Measurements from ENCODE around the gene TMEM132C. TPM values are rescaled to one million over a fixed set of nuclear protein-coding genes. Genes with fewer than 3 reads are reported as not detected.
"Not testable (repeated sequence)": the region's sequence is repeated elsewhere in the genome, so short reads cannot be mapped to it uniquely, and the experiment has no call there.

The TMEM132C gene
- total RNA-seq, 1 donor from 2014 or later, result not detected

DNA sequence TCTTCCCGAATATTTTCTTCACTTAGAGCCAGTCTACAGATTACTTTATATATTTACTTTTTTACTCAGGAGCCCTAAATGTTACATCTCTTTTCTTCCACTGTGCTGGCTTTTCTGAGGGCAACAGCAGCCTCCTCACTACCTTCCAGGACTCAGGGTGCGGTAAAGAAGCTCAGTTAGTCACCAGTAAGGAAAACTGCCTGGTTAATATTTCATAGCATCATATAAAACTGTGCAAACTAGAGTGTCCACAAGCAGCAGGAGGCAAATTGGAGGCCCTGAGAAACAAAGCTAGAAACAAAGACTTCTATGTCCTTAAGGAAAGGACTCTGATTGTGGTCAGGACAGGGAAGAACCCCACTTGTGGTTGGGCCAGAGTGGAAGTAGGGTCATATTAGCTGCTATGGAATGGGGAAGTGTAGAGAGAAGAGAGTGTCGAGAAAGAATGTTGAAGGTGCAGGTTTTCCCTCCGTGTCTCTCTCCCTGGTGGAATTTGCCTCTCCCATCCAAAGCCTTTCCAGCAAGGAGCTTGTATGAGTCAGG, 336.7 kb downstream of the TMEM132C start:
- no peak for DNase-seq (ENCODE audit: extremely low read depth, low read depth, low spot score)

DNA sequence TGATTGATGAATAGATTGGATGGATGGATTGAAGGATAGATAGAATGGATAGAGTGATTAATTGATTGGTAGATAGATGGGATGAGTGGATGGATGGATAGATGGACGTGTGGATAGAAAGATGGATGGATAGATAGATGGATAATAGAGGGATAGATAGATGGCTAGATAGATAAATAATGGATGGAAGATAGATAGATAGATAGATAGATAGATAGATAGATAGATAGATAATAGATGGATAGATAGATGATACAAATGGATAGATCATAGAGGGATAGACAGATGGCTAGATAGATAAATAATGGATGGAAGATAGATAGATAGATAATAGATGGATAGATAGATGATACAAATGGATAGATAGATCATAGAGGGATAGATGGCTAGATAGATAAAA, 337.2 kb downstream of the TMEM132C start:
- not testable (repeated sequence) for DNase-seq (ENCODE audit: extremely low read depth, low read depth, low spot score)

DNA sequence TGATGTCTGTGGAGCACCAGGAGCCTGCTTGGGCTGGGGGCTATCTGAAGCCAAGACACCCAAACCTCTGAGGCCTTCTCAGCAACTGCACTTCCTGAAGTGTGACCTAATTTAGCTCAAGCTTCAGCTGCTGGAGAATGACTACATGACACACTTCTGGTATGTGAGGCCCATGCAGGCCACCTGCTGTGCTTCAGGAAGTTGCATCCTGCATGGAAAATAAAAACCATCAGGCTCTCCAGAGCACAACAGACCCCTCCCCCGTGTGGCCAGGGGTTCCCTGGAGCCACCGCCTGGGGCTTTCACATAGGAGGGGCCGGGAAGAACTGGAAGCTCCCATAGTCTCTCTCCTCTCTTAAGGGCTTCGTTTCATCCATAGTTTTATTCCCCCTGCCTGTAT, 339.1 kb downstream of the TMEM132C start:
- no peak for DNase-seq (ENCODE audit: extremely low read depth, low read depth, low spot score)

DNA sequence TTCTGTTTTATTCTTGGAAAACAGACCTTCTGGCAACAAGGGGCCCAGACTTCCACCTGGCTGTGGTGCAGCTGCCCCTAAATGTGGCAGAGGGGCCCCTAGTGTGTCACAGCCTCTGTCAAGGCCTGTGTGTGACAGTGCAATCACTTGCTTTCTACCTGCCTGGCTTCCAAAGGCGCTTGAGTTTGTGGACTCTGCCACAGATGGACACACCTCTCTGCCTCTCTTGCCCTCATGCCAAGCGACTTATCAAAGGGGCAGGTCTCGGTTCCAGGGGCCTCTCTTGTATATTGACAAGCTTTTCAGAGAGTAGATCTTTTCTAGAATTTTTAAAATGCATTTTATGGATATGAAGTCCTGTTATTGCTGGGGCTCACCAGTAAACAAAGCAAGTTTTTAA, 339.6 kb downstream of the TMEM132C start:
- DNase-seq (ENCODE audit: extremely low read depth, low read depth, low spot score), result no peak

DNA sequence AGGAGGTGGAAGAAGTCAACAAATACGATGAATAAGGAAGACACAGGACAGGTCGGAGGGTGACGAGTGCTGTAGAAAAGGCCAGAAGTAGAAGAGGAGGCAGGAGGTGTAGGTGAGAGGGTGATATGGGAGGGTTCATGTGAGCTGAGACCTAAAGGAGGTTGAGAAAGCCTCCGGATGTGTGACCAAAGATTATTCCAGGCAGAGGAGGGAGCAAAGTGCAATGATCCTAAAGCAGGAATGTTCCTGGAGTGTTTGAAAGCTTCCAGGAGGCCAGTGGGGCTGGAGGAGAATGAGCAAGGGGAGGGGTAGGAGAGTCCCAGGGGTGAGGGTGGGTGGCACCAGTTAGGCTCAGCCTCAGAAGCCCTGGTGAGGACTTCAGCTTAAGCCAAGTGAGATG, 340.0 kb downstream of the TMEM132C start:
- no peak for DNase-seq (ENCODE audit: extremely low read depth, low read depth, low spot score)

DNA sequence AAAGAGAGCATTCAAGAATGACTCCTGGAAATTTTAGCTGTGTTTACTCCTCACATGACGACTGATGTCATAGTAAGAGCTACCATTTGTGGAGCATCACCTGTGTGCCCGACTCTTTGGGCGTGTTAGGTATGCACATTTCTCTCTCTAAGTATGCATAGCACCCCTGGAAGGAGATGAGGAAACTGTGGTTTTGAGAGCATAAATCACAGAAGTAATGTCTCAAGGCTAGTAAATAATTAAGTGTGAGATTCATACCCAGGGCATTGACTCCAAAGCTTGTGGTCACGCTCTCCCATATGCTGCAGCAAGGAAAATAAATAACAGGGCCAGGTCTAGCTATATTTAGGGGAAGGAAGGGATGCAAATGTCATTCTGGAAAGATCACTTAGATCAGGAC, 340.7 kb downstream of the TMEM132C start:
- DNase-seq (ENCODE audit: extremely low read depth, low read depth, low spot score), result no peak

DNA sequence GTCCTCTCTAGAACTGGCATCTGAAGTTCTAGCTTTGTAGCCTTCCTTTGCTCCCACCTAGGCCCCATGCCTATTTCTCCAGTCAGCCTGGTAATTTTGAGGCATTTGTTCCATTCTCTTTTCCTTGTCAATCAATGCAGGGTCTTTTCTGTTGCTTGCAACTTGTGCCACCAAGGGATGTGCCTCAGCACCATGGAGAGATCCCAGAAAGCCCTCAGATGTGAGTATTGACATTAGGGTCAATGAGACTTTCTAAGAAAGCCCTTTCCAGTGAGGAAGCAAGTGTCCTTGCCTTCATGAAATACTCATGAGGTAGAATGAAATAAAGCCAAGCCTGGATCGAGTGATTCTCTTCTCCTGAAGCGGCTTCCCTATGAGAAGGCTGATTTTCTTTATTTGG, 342.9 kb downstream of the TMEM132C start:
- DNase-seq (ENCODE audit: extremely low read depth, low read depth, low spot score), result no peak

DNA sequence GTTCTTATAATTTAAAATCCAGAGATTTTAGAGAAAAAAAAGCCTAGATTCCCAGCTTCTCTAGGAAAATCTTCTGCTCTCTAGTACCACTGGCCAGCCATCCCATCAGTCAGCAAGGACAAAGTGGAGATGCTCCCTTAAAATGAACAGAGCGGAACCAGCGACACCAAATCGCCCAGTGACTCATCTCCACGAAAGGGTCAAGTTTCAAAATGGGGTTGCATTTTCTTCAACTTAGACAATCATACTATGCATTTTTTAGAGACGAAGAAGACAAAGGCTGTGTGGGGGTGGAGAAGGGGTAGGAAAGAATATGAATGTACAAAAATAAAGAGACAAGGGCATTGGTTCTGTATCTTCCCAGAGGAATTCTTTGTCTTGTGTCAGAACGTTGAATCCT, 344.8 kb downstream of the TMEM132C start:
- DNase-seq (ENCODE audit: extremely low read depth, low read depth, low spot score), result no peak

DNA sequence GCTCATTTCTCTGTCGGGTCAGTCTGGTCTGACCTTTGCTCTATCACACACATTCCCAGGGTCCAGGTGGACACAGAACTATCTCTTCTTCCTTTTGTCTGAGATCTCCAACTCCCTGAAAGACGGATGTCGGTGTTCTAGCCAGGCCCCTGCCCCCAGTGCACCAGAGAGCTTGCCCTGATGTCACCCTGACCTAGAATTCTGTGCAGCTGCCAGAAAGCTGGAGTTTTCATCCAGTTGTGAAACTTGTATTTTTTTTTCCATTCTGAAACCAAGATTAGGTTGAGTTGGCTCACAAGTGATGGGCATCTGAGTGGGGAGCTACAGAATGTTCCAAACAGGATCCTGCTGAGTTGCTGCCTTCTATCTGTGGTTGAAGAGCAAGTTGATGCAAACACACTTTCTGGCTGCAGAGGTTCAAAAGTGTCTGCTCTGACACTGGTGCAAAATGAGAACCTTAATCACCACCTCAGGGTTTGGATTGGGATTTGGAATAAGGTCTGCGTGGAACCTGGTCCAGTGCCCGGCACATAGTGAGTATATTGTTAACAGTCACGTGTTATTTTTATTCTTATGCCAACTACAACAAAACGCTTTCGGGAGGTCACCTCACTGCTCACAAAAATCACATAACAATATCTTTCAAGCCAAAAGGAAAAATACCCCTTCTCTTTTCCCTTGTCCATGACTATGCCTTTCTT, 345.3 kb downstream of the TMEM132C start:
- no peak for DNase-seq (ENCODE audit: extremely low read depth, low read depth, low spot score)

DNA sequence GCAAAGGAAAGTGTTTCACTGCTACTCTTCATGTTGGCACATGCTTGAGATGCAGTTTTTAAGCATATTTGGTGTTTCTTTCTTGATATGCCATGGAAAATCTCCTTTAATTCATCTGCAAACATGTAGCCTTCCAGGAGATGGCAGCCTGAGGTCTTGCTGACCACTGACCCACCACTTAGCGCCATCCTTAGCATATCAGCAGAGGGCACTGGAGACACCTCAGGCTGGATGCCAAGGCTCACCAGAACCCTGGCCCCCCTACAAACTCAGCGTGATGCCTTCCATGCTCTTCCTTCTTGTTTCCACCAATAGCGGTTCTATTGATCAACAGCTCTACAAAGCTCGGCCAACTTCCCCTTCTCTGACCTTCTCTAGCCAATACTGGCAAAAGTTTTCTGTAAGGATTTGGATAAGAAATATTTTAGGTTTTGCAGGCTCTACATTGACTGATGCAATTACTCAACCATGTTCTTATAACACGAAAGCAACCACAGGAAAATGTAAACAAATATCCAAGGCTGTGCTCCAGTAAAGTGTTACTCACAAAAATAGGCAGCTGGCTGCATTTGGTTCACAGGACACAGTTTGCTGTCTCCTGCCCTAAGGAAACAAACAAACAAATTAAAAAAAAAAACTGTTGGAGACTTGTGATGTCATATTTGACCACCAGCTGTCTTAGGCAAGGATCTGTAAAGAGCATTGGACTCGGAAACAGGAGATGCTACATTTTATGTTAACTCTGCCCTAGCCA, 347.0 kb downstream of the TMEM132C start:
- no peak for DNase-seq (ENCODE audit: extremely low read depth, low read depth, low spot score)

DNA sequence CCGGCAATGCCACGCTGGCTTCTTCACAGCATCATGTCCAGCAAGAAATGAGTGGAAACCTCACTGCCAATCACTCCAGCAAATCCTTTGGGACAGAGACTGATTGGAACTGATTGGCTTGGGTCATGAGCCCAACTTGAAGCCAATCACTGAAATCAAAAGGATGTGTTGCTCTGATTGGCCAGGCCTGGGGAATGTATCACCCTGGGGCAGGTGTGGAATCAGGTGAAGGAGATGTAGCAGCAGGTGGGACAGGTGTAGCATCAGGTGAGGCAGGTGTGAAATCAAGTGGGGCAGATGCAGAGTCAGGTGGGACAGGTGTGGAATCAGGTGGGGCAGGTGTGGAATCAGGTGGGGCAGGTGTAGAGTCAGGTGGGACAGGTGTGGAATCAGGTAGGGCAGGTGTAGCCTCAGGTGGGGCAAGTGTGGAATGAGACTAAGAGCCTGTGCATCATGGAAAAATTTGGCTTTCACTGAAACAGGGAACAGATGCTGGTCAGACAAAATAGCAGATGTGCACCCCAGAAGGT, 350.4 kb downstream of the TMEM132C start:
- no peak for DNase-seq (ENCODE audit: extremely low read depth, low read depth, low spot score)

DNA sequence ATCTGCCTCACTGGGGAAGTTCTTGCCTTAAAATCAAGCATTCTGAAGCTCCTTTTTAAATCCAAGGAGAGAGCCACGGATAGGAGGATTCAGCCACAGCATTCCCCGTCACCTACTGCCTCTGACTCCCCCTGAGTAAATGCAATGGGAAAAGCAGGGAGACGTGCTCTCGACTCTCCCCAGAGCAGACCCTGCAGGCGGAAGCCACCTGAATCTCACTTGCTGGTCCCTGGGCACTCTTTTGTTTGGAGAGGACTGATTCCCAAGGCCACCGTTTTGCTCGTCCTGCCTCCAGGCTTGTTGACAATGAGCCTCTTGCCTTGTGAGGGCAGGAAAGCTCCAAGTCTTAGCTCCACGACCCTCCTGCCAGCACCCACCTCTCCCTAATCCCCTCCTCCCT, 352.3 kb downstream of the TMEM132C start:
- no peak for DNase-seq (ENCODE audit: extremely low read depth, low read depth, low spot score)

DNA sequence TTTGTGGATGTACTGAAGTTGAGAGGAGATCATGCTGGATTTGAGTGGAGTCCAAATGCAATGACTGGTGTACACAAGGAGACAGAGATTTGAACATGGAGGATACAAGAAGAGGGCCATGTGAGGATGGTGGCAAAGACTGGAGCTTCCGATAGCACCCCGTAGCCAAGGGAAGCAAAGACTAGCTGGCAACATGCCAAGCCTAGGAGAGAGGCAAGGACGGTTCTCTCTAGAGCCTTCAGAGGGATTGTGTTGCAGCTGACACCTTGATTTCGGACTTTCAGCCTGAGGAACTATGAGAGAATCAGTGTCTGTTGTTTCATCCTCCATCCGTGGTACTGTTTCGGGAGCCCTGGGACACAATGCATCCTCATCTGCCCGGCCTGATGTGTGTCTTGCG, 354.3 kb downstream of the TMEM132C start:
- no peak for DNase-seq (ENCODE audit: extremely low read depth, low read depth, low spot score)

DNA sequence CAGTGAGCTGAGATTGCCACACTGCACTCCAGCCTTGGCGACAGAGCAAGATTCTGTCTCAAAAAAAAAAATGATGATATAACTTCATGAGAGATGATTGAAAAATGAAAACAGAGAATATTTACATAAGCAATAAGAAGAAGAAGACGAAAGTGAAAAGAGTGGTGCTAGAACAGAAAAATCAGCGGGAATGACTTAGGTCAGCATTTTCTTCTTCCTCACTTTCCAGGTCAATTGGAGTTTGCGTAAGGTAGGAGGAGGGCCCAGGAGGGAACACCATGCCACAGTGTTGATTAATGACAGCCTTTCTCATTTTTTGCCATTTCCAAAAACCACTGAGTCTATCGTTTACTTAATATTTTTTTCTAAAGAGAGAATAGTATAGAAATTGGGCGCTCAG, 356.8 kb downstream of the TMEM132C start:
- DNase-seq (ENCODE audit: extremely low read depth, low read depth, low spot score), result no peak

DNA sequence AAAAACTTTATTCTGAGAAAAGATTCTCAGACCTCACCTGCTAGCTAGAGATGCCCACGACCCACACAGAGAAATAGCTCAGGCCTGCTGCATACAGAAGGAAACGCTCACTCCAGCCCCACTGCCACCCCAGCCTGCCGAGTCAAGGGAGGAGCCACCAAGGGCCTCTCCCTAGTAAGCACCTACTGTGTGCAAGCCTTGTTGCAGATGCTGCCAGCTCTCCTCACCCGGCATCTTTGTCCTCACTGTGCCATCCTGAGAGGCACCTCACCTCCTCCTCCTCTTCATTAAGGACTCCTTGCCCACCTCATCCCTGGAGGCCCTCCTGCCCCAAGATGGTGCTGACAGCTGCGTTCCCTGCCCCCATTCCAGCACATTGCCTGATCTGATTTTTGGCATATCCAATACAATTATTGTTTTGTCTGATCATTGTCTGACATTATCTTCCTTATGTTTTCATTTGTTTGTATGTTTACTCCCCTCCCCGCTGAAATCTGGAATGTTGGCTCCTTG, 359.9 kb downstream of the TMEM132C start:
- DNase-seq (ENCODE audit: extremely low read depth, low read depth, low spot score), result no peak

DNA sequence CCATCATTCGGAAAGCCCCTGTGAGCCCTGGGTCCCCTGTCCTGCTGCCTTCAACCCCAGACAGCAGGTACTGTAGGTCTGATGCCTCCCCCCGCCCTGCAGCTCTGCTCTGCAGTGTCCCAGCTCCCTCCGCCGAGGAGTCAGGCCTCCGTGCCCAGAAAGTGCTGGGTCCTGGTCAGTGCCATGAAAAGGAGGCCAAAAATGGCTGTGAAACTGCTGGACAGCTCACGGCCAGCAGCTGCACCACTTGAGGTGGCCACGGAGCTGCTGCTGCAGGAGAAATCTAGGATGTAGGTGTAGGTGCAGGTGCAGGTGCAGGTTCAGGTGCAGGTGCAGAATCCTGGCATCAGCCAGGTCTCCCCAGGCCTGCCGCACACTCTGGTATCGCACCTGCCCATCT, 360.7 kb downstream of the TMEM132C start:
- DNase-seq (ENCODE audit: extremely low read depth, low read depth, low spot score), result no peak

DNA sequence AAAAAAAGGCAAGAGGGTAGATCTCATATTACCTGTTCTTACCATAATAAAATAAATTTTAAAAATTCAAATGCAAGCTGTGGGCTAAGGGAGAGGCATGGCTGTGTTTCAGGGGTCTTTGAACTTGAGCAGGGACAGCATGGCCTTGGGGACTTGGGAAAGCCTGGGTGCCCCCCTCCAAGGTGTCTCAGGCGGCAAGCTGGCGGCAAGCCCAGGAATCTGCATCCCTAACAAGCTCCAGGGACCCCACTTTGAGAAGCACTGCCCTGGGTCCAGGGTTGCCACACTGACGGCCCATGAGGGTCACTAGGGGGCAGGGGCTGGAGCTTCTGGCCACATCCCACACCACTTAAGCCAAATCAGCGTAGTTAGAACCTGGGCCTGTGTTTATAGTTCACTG, 363.0 kb downstream of the TMEM132C start:
- DNase-seq (ENCODE audit: extremely low read depth, low read depth, low spot score), result no peak

DNA sequence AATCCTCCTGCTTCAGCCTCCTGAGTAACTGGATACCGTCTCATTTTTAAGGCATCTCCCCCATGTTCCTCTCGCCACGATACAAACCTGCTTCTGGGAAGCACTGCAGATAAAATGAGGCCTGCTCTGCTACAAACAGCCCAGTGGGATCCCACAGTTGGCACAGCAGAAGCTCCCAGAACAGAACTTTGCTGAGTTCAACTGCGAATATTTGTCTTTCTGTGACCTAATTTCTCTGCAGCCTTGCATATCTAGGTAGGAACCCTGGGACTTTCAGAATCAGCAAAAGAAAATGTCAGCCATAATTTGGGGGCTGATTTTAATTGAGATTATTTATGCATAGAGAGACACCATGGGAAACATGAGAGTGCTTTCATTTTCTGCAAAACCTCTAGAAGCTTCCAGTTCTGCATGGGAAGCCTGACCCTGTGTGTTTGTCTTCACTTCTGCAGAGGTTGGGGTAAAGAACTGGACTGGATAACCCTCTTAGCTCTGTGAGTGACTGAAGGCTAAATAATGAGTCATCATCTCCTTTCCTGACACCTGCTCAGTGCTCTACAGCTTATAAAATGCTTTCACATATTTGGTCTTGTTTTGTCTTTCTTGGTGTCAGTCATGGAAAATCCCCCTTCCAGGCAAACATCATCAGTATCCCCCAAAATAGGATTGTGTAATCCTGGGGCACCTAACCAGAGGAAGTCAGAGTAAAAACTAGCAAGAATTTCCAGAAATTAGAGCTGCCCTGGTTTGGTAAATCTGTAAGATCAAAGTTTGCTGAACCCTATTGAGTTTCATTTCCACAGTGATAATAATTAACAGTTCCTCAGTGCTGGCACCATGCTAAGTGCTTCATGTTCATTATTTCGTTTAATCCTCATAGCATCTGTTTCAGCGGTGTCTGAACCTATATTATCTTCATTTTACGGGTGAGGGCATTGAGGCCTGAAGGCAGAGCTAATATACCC, 371.0 kb downstream of the TMEM132C start:
- DNase-seq (ENCODE audit: extremely low read depth, low read depth, low spot score), result no peak

DNA sequence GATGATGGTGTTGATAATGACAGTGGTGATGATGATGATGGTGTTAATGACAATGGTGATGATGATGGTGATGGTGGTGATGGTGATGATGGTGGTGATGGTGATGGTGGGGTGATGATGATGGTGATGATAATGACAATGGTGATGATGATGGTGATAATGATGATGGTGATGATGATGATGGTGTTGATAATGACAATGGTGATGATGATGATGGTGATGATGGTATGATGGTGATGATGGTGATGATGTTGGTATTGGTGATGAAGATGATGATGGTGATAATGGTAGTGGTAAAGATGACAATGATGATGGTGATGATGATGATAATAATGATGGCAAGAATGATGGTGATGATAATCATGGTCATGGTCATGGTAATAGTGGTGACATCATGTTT, 372.1 kb downstream of the TMEM132C start:
- no peak for DNase-seq (ENCODE audit: extremely low read depth, low read depth, low spot score)

DNA sequence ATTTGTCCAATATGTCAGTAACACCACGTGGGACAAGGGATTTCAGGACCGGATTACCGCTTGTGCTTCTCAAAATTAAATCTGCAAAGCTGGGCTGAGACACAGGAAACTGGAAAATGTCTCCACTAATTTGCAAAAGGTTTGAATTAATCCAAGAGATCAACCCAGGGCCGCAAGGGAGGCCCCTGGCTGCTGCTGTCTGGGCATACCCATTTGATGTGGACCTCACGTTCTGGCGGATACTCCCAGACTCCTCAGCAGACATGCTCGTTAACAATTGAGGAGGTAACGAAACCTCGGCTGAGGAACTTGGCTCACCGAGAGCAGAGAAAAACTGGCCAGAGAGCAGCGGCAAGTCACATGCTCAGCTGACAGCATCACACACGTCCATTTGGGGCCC, 376.2 kb downstream of the TMEM132C start:
- DNase-seq (ENCODE audit: extremely low read depth, low read depth, low spot score), result no peak
